HG03558 (cell line): ENCODE results near the gene NCS1.

Experiments used
- ATAC-seq: cut with Tn5 transposase; IDR thresholded peaks from one replicate; pipeline ENCODE4 v1.9.1; 2021; ENCODE audit warnings: moderate number of reproducible peaks; ENCODE audit not compliant: unreplicated experiment; ENCODE audit errors: extremely low read depth

NCS1 gene

GRCh38 chr9:130145658-130146057 is 26.5 kb upstream of the NCS1 start:
- ATAC-seq, result no peak

DNA sequence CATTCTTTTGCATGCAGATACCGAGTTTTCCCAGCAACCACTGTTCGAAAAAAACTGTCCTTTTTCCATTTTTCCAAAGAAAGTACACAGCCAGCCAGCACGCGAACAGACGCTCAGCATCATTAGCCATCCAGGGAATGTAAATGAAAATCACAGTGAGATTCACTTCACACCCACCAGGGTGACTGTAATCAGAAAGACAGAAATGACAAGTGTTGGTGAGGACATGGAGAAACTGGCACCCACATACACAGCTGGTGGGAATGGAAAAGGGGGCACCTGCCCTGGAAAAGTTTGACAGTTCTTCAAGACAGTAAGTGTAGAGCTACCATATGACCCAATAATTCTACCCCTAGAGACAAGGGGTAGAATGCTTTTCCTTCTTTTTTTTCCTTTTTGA is 25.0 kb upstream of the NCS1 start:
- no peak for ATAC-seq

DNA sequence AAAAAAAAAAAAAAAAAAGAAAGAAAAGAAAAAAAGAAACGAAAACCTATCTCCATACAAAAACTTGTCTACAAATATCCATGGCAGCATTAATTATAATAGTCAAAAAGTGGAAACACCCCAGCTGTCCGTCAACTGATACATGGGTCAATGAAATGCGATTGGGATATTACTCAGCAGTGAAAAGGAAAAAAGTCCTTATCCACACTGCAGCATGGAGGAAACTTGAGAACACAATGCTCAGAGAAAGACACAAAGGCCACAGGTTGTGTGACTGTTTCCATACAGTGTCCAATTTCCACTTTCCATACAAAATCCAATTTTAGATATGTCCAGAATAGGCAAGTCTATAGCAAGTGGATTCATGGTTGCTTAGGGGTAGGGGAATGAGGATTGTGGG is 24.3 kb upstream of the NCS1 start:
- no peak for ATAC-seq

- no peak for ATAC-seq
Measured at GRCh38 chr9:130149031-130149430, 23.2 kb upstream of the NCS1 start.

DNA sequence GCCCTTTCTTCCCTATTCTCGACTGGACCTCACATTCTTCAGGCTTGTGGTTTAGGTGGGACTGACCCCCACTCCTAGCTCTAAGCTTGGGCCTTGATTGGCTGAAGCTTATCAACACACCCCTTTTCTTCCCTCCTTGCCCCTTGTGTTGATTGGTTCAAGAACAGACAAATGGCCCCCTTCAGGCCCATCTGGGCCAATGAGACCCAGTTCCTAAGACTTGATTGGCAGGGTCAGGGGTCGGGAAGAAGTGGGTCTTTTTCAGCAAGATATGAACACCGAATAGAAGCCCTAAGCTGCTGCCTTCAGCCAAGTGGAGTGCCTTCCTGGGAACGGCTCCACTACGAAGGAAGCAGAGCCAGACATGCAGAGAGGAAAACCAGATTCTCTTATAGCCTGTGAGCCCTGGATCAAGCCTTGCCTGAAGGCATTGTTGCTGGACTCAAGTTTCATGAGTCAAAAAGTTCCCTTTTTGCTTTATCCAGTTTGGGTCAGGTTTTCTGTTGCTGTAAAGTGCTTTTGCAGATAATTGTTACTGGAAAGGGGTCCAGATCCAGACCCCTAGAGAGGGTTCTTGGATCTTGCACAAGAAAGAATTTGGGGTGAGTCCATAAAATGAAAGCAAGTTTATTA is 22.4 kb upstream of the NCS1 start:
- ATAC-seq, result no peak

DNA sequence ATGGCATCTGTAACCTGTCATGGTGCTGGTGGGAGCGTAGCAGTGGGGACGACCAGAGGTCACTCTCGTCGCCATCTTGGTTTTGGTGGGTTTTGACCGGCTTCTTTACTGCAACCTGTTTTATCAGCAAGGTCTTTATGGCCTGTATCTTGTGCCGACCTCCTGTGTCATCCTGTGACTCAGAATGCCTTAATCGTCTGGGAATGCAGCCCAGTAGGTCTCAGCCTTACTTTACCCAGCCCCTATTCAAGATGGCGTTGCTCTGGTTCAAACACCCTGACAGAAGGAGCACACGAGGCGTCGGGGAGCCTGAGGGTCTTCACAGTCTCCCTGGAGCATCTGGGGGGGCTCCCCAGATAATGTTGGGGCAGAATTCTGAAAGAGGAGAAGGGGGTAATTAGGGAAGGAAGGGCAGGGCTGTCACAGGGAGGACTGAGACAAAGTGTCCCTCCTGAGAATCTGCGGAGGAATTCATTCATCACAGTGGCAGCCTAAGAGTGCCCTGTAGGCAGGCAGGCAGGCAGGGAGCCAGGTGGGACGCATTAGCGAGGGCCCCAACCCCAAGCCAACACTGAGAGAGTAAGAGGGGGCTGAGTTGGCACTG is 21.3 kb upstream of the NCS1 start:
- no peak for ATAC-seq

DNA sequence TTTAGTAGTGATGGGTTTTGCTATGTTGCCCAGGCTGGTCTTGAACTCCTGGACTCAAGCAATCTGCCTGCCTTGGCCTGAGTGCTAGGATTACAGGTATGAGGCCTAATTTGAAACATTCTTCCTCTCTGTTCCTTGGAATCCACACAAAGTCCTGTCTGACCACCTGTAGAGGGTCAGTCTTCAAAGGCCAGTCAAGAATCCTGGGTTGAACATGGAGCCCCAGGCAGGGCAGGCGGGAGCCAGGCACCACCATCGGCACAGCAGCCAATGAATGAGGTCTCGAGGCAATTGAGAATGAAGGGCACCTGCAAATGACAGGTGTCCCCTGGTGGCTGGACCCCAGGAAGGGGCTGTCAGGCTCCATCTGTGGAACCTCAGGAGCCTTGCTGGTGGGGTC is 17.4 kb upstream of the NCS1 start:
- ATAC-seq, result no peak

GRCh38 chr9:130155647-130156046 is 16.6 kb upstream of the NCS1 start:
- ATAC-seq, result no peak

DNA sequence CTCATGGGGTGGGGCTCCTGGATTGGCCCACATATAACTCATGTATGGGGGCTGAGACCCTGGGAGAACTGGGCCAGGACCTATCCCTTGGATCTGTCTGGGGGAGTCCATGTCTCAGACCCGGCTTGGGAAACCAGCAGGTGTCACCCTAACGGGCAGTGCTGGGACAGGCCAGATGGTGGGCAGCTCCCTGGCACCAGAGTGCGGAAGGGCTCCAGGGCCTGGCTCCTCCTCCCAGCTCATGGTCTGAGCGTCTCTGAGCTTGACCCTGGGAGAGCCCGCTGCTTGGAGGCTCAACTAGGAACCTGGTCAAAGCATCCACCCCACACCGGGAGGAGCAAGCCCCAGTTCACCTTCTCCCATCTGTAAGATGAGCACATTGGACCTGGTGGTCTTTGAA is 15.5 kb upstream of the NCS1 start:
- ATAC-seq, result no peak

DNA sequence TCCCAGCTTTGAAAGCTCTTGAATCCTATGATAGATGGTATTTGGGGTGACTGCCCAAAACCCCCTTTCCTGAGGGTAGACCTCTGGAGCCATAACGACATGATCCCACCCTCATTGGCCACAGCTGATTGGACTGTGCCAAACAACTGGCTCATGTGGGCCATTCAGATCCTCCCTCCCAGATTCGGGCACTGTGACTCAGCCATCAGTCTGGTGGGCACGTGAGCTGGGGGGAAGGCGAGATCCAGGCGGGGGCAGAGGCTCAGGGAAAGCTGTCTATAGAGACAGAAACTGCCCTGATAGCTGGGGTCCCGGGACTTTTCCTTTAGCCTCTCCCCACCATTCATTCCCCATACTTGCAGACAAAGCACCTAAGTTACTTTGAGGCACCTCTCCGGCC is 15.1 kb upstream of the NCS1 start:
- ATAC-seq, result no peak

- no peak for ATAC-seq
Measured at GRCh38 chr9:130158001-130158400, 14.2 kb upstream of the NCS1 start.

DNA sequence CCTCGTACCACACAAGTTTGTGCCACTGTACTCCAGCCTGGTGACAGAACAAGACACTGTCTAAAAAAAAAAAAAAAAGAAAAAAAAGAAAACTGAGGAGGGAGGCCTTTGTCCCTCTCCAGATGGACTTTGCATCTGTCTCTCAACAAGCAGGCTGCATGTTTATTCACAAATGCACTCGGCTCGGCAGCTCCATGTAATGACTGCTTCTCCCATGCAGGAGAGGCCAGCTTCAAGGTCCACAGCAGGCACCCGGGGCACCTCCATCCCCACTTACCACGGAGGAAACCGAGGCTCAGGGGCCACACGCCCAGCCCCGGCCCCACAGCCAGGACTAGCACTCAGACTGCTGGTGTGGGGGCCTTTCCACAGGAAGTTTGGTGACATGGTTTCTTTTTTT is 13.1 kb upstream of the NCS1 start:
- ATAC-seq, result no peak

DNA sequence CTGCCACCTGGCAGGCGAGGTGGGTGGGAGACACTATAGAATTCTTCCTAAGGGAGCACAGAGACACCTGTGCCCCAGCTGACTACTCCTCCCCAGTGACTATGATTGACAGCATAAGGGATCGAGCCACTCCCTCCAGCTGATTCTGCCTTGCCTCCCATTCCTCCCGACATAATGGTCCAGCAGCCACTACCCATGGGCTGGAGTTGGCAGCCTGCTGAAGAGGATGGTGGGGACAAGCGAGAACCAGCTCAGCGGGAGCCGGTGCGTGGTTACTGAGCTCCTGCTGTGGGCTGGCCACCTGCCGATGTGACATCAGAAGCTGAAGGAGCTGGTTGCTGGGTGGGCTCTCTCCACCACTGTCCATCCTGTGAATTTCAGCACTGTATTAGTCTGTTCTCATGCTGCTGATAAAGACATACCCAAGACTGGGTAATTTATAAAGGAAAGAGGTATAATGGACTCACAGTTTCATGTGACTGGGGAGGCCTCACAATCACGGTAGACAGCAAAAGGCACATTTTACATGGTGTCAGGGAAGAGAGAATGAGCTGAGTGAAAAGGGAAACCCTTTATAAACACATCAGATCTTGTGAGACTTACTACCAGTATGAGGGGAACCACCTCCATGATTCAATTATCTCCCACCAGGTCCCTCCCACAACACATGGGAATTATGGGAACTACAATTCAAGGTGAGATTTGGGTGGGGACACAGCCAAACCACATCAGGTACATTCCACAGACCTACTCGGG is 12.1 kb upstream of the NCS1 start:
- no peak for ATAC-seq

DNA sequence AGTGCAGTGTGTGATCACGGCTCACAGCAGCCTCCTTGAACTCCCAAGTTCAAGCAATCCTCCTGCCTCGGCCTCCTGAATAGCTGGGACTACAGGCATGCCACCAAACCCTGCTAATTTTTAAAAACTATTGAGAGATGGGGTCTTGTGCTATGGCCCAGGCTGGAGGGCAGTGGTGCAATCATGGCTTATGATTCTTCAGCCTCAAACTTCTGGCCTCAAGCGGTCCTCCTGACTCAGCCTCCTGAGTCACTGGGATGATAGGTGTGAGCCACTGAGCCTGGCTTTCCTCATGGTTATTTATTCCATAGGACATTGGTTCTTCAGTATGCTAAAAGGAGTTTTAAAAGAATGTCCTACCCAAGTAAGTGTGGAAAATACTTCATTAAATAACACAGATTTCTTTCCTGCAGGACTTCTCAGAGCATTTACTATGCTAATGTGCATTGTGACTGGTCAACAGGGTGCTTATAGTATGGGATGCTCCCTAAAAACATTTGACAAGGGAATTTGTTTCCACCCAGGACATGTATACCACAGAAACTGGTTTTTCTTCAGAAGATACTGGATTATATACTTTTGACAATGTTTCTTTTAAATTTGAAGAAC is 11.2 kb upstream of the NCS1 start:
- ATAC-seq, result no peak

- ATAC-seq, result no peak
Measured at GRCh38 chr9:130165579-130165978, 6.6 kb upstream of the NCS1 start.

DNA sequence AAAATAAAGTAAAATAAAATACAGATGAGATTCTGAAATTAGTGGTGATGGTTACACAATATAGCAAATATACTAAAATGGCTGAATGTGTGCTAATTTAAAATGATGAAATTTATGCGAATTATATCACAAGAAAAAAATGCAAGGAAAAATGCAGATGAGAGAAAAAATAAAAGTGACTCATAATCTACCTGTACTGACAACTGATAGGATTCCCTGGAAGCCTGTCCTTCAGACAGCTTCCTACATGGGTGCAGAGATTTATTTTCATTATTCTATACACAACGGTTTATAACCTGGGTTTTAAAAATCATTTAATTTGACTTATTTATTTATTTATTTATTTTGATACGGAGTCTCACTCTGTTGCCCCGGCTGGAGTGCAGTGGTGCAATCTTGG is 5.8 kb upstream of the NCS1 start:
- ATAC-seq, result no peak

DNA sequence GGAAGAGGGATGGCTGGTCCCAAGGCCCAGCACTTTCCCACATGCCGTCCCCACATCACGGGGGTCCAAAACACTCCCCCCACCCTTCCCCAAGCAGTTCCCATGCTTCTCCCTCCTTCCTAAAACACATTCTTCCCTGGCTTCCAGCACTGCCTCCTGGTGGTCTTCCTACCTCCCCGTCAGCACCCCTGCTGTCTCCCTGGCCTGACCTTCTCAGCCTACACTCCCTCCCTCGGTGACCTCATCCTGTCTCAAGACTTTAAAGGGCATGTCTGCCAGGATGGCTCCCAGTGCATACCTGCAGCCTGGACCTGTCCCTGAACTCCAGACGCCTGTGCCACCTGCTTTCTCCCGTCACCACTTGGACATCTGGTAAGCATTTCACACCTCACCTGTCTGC is 4.3 kb upstream of the NCS1 start:
- no peak for ATAC-seq

GRCh38 chr9:130171226-130172148 is 717 bp upstream of the NCS1 start:
- no peak for ATAC-seq

DNA sequence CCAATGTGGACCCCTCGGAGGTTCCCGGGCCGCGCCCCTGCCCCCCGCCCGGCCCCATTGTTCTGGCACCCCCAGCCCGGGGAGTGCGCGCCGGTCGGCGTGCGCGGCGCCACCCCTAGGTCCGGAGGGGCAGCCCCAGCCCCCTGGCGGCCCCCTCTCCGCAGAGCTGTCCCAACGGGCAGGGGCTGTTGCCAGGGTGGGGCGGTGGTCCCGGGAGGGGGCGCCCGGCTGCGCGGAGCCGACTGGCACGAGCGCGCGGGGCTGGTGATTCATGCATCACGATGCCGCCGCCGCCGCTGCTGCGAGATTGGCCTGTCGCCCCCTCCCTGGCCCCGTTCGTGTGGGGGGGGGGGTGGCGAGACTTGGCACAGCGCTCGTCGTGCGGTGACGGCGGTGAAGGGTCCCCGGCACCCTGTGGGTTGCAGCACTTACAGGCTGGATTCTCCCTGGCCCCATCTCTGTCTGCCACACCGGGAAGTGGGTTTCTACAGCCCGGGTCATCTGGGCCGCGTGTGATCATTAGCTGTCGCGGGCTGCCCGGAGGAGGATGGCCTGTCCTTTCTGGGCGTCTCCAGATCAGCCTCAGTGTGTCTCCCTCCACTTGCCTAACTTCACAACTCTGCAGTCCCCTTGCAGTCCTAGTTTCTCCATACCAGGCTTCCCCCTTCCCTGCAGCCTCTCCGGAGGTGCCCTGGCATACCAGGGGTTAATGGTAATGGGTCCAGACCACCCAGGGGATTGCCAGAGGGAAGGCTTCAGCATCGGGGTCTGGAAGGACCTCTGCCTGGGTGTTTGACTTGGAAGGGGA is 858 bp downstream of the NCS1 start:
- no peak for ATAC-seq

GRCh38 chr9:130173666-130173983 is 1.4 kb downstream of the NCS1 start:
- ATAC-seq, result no peak
